ENCODE data around the gene SNTB2. TPM values are rescaled to one million over a fixed set of nuclear protein-coding genes. Genes with fewer than 3 reads are reported as not detected.
"Not testable (repeated sequence)": the region's sequence is repeated elsewhere in the genome, so short reads cannot be mapped to it uniquely, and the experiment has no call there.

Gene SNTB2
- total RNA-seq, 2 donors from 2014 or later = 22.7 to 27.8 TPM

DNA sequence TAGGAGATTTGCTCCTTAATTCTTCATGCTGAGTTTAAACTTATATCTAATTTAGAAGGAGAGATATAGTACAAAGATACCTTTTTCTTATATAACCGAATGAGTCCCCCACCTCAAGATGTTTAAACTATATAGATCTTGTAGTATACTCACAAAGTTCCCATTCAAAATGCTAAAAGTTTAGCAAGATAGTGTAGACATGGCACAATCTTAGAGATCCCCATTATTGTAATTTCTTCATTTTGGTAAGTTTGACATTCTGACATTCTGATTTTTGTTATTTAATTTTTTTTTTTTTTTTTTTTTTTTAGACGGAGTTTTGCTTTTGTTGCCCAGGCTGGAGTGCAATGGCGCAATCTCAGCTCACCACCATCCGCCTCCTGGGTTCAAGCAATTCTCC lies 22.8 kb downstream of the SNTB2 start:
- ATAC-seq (no peak), DNase-seq (no peak)
- intact Hi-C loops (cut with DNase I) = no loop called here

DNA sequence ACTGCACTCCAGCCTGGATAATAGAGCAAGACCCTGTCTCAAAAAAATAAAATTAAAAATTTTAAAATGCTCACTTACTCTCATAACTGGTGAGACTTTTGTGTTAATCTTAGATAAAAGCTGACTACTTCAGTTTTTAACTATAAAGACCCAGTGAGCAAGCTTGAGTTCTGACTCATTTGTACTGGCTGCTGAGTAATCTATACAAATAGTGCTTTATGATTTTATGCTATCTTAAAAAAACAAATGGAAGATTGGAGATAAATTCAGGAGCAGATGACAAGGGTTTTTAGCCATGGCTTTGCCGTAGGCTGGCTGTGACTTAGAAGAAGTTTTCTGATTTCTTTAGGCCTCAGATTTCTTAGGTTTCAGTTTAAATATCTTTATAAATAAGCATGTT lies 30.5 kb downstream of the SNTB2 start:
- DNase-seq = no peak
- intact Hi-C loops (cut with DNase I) = no loop called here
- peak in 1 of 2 donors; percentile 65 for ATAC-seq

DNA sequence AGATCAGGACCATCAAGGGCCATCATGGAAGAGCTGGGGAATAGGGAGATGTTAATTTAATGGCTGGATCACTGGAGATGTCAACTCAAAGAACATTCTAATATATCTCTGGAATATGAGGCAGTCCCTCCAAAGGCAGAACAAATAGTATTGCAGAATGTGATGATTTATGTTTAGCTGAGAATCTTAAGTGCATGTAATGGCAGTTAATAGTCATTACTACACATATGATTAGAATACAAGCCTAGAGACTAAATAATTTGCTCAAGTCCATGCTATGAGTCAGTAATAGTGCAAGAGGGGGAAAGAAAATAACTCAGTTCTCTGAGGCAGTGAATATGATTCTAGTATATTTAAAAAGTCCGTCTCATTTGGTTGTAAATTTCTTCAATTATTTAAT lies 32.3 kb downstream of the SNTB2 start:
- intact Hi-C loops (cut with DNase I) = no loop called here
- ATAC-seq = no peak
- DNase-seq = no peak

DNA sequence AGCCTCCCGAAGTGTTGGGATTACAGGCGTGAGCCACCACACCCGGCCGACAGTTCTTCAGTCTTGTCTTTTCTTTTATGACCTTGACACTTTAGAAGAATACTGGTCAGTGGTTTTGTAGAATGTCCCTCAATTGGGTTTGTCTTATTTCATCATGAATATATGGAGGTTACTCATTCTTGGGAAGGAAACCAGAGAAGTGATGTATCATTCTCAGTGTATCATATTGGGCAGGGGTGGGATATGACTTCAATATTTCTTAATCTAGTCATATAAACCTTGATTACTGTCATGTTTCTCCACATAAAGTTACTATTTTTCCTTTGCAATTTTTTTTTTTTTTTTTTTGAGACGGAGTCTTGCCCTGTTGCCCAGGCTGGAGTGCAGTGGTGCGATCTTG lies 36.9 kb downstream of the SNTB2 start:
- intact Hi-C loops (cut with DNase I) = no loop called here
- ATAC-seq = no peak

DNA sequence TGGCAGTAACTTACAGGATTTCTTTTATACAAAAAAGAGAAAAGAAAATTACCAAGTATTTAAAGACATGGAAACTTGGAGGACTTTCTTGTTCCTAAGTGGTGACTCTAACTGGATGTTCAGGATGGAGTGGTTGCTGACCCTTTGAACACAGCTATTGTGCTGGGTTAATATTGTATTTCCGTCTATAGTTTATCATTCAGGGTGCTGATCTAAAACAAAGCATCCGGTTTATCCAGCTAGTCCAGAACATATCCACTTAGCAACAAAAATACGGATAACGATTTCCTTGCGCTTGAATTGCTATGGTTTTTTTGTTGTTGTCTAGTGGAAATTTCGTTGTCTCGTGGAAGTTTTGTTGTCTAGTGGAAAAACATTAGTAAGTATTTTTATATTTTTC lies 38.2 kb downstream of the SNTB2 start:
- peak in 1 of 2 donors; percentile 52 for ATAC-seq
- intact Hi-C loops (cut with DNase I) = no loop called here
- DNase-seq = no peak

More for the DNA sequence above, 36.9 kb downstream of the SNTB2 start:
- DNase-seq = no peak

DNA sequence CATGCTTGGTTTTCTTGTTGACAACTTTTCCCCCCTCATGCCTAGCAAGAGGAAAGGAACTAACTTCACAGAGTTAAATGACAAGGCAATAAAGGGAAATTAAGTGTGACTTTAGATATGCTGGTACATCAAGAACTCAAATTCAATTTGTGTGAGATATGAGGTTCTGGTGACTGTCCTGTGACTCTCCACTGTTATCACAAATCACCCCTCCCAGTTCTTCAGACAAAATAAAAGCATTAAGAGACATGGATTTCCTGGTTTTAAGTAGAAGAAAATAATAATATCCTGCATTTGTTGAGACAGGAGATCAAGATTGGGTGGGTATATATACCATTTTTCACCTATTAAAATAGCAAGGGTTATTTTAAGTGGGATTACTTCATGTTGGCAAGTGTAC lies 46.2 kb downstream of the SNTB2 start:
- DNase-seq (no peak), ATAC-seq (no peak)
- intact Hi-C loops (cut with DNase I) = no loop called here

DNA sequence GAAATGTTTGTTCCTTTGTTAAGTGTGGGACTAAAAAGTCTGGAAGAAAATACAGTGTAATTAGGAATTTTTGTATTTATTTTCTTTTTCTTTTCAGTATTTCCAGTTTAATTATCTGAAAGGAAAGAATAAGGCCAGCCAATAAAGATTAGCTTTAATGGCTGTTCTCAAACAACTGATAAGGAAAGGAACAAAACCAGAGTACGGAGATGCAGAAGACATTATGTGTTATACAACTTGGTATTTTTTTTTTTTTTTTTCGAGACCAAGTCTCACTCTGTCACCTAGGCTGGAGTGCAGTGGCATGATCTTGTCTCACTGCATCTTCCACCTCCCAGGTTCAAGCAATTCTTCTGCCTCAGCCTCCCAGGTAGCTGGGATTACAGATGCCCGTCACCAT lies 47.5 kb downstream of the SNTB2 start:
- intact Hi-C loops (cut with DNase I) = no loop called here
- DNase-seq = no peak
- no peak for ATAC-seq

DNA sequence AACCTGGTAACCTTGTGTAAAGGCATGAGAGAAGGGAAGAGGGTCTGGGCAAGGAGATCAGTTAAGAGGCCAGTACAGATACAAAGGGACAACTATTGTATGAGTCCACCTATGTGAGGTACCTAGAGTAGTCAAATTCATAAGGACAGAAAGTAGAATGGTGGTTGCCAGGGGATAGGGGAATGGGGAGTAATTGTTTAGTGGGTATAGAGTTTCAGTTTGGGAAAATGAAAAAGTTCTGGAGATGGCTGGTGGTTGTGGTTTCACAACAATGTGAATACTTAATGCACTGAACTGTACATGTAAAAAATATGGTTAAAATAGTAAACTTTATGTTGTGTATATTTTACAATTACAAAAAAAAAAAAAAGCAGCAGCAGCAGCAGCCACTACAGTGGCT lies 49.4 kb downstream of the SNTB2 start:
- no peak for ATAC-seq
- intact Hi-C loops (cut with DNase I) = no loop called here
- no peak for DNase-seq

DNA sequence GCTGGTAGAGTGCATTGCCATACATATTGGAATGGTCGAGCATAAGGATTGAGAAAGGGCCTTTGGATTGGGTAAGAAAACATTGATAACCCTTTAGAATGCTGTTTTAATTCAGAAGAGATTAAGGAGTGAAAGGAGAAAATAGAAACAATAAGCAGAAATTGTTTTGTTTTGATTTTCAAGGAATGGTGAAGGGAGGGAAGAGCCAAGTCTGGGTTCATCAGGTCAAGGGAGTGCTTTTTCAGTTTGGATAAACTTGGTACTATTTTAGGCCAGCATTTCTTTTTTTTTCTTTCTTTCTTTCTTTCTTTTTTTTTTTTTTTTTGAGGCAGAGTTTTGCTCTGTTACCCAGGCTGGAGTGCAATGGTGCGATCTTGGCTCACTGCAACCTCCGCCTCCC lies 50.3 kb downstream of the SNTB2 start:
- DNase-seq (no peak), ATAC-seq (no peak)
- intact Hi-C loops (cut with DNase I) = no loop called here

DNA sequence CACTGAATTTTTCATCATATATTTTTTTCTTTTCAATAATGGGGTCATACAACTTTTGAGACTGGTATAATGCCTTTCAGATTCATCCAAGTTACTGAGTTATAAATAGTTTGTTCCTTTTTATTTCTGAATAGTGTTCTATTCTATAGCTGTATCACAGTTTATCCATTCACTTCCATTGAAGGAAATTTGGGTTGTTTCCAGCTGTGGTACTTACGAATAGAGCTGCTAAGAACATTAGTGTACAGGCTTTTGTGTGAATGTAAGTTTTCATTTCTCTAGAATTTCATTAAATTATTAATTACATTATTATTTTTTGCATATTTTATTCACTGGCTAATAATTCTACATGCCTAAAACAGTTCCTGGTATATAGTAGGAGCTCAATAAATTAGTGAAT lies 52.9 kb downstream of the SNTB2 start:
- DNase-seq (no peak), ATAC-seq (no peak)
- intact Hi-C loops (cut with DNase I) = no loop called here

DNA sequence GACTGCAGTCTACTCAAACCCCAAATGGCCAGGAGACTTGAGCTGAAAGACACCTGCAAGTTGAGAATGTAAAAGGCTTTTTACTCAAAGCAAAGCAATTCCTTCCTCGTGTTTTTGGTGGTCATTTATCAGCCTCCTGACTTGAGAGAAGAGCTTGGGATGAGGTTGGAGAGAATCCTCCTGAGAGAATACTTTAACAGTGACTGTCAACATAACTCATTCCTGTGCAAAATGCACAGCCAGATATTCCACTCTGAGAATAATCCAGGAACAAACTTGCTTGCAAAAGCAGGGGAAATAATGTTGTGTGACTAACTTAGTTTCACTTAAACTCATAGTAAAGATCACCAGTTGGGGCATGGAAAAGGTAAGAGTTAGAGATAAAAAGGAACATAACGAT lies 53.4 kb downstream of the SNTB2 start:
- intact Hi-C loops (cut with DNase I) = no loop called here
- no peak for DNase-seq
- no peak for ATAC-seq

DNA sequence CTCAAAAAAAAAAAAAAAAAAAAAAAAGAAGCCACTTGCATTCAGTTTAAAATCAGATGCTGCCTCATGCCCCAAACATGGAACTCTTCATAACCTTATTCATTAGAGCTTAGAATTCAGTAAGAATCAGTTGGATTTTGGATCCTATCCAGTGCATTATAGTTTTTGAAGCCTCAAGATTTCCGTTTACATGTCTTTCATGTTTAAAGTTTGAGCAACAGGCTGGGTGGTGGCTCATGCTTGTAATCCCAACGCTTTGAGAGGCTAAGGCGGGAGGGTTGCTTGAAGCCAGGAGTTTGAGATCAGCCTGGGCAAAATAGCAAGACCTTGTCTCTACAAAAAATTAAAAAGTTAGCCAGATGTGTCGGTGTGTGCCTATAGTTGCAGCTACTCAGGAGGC lies 55.0 kb downstream of the SNTB2 start:
- ATAC-seq (no peak), DNase-seq (no peak)
- intact Hi-C loops (cut with DNase I) = no loop called here

DNA sequence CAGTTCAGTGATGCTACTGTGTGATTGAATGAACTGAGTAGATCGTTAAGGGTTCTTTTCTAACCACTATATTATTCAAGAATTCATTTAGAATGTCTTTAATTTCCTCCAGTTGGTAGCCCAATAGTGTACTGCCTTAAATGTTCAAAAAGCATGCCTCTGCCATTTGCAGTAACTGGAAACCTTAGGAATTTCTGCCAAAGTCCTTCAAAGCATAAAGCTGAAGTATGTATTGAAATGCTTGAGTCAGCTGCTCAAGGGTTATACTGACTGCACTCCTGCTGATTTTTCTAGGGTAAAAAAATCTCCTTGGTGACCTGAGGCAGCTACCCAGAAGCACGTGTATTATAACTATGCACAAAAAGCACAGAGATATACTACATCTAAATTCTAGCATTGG lies 56.5 kb downstream of the SNTB2 start:
- ATAC-seq = no peak

DNA sequence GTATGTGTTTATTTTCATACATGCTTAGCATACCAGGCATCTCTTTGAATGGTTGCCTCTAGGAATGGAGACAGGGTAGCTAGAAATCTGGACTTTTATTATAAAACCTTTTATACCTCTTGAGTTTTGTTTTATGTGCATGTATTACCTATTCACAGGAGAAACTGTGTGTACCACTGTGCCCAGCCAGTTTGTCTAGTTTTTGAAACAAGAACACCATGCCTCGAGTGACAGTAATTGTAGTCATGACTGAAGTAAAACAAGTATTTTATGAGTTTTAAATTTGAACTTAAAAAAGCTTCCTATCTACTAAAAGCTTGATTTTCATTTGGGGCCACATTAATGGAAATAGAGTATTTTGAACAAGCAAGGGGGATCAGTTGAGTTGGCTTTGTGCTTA lies 57.4 kb downstream of the SNTB2 start:
- intact Hi-C loops (cut with DNase I) = no loop called here
- no peak for DNase-seq
- no peak for ATAC-seq

More for the DNA sequence above, 56.5 kb downstream of the SNTB2 start:
- intact Hi-C loops (cut with DNase I) = no loop called here
- no peak for DNase-seq

DNA sequence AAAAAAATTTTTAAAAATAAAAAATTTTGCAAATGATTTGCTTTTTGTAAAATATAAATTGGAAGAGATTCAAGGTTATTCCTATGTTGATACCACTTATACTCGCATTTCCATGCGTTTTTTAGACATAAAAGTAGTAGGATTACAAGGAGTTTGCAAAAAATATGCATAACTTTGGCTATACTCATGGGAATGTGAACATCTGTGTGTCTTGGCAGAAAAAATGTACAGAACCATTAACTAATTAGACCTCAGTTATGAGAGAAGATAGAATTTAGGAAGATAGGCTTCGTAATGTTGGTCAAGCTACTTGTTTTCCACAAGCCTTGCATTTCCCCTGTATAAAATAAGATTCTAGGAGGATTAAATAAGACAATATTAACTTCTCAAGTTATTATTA lies 63.1 kb downstream of the SNTB2 start:
- intact Hi-C loops (cut with DNase I) = no loop called here
- DNase-seq (no peak), ATAC-seq (no peak)

DNA sequence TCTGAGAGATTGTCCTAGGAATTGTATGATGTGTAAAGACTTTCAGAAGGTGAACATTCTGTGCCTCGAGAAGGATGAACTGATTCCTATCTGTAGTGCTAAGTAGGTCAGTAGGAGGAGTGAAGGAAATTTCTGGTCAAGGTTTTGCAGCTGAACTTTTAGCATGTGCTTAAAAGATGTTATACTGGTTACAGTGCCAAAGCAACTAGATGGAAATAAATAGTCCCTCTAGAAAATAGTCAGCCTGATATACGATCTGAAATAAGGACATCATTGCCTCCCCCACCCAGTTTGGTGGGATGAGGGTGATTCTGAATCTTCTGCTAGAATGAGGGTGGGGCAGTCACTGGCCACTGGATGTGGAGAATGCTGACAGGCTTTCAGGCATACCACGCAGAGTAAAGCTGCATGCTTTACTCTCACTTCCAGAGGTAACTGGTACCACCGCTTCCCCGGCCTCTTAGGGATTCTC lies 66.9 kb downstream of the SNTB2 start:
- ATAC-seq (peak in 1 of 2 donors; percentile 75), DNase-seq (no peak)
- intact Hi-C loops (cut with DNase I) = no loop called here

DNA sequence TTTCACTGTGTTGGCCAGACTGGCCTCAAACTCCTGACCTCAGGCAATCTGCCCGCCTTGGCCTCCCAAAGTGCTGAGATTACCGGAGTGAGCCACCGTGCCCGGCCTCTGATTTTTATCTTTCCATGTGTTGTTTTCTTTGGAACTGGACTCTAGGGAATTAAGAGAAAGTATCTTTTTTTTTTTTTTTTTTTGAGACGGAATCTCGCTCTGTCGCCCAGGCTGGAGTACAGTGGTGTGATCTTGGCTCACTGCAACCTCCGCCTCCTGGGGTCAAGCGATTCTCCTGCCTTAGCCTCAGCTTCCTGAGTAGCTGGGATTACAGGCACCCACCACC lies 72.4 kb downstream of the SNTB2 start:
- DNase-seq; intact Hi-C loops (cut with DNase I); ATAC-seq: not testable (repeated sequence)

DNA sequence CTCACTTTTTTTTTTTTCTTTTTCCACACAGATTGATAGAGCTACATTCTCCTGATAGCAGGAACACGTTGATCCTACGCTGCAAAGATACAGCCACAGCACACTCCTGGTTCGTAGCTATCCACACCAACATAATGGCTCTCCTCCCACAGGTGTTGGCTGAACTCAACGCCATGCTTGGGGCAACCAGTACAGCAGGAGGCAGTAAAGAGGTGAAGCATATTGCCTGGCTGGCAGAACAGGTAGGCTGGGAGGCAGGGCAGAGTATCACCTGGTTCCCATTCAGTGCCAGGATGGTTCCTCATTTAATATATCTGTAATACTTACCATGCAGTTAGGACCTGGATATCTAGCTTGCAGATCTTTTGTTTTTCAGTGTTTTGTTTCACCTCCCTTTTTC lies 73.1 kb downstream of the SNTB2 start:
- no peak for DNase-seq
- intact Hi-C loops (cut with DNase I) = no loop called here
- no peak for ATAC-seq

DNA sequence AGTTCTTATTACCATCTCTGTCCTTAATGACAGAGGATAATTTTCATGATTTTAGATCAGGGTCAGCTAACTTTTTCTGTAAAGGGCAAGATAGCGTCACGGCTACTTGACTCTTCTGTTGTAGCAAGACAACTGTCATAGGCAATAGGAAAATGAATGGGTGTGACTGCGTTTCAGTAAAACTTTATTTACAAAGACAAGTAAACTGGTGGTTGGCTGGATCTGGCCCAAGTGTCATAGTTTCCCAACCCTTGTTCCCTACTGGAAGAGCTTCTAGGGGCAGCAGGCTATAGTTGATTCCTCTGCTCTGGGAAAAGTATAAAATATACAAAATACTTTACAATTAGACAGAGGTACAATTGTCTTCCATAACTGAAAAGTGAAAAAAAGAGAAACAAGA lies 73.5 kb downstream of the SNTB2 start:
- DNase-seq = no peak
- intact Hi-C loops (cut with DNase I) = no loop called here
- ATAC-seq = no peak

DNA sequence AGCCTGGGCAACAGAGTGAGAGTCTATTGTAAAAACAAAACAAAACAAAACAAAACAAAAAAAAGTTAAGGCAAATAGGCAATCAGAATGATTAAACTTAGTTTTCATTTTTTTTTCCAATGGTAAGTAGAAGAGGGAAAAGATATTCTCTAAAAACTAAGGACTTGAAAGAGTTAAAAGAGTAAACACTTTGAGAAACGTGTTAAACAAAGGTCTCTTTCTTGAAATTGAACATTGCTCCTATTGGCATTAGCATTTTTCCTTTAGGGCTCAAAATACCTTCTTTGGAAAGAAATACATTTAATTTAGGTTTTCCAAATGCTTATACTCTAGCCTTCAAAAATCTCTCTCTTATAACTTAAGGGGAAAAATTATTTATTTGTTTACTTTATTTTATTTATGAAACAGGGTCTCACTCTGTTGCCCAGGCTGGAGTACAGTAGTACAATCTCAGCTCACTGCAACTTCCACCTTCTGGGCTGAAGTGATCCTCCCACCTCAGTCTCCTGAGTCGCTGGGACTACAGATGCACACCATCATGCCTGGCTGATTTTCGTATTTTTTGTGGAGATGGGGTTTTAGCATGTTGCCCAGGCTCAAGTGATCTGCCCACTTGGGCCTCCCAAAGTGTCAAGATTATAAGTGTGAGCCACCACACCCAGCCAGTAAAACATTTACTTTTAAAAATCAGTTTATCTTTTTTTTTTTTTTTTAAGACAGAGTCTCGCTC lies 79.5 kb downstream of the SNTB2 start:
- no peak for ATAC-seq
- no peak for DNase-seq
- intact Hi-C loops (cut with DNase I) = no loop called here

DNA sequence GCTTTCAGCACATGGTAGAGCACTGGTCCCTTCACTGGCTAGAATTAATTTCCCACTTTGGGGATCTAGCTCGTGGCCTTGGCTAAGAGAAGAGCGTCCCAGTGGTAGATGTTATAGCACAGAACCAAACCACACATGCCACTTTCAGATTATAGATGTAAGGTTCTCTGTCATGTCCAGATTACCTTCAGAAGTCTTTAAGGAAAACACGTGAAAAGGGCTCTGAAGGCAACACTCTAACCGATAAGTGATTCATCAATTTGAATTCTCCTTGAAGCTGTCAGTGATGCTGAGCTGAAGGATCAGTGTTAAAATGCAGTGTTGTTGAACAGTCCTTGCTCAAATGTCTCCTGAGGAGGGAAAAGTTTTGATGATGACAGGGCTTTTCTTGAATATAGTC lies 80.7 kb downstream of the SNTB2 start:
- no peak for DNase-seq

DNA sequence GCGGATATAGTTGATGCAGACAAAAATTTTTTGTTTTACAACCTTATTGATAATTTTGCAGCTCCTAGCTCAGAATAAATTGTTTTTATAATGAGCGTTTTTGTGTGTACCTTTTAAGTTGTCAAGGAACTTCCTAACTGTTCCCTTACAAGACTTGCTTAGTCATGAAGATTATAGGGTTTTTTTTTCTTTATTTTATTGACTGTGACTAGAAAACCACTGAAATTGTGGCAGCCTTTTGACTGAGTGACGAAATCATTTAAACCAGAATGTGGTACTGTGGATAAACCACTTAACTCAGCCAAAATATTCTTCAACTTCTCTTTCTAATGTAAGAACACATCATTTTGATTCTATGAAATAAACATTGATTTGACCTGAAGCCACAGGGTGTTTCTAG lies 83.4 kb downstream of the SNTB2 start:
- ATAC-seq = no peak
- DNase-seq = no peak
- intact Hi-C loops (cut with DNase I) = no loop called here

More for the DNA sequence above, 80.7 kb downstream of the SNTB2 start:
- no peak for ATAC-seq
- intact Hi-C loops (cut with DNase I) = no loop called here

Data from left cardiac atrium (tissue), 4 donors.